ENCODE measurements around the gene CBY3. TPM values are rescaled to one million over a fixed set of nuclear protein-coding genes. Genes with fewer than 3 reads are reported as not detected.

Gene CBY3
- 0.32 TPM in 1 of 2 replicates, not detected in the other for total RNA-seq

- no peak within 1 kb of the TSS for H3K4me3 ChIP-seq (ENCODE audit: low read depth, low read length)
- DNase-seq (ENCODE audit: low read depth): no peak
- no peak for TF ChIP-seq CTCF (IDR thresholded peaks at IDR 0.05; ENCODE audit: insufficient read depth, low read depth, low read length)
These were observed at the start of gene CBY3 for GRCh38 chr5:179680780-179681401. TSS of gene CBY3 (minus strand) at chr5:179681034. CDS start at chr5:179680918, 116 bp downstream.

DNA sequence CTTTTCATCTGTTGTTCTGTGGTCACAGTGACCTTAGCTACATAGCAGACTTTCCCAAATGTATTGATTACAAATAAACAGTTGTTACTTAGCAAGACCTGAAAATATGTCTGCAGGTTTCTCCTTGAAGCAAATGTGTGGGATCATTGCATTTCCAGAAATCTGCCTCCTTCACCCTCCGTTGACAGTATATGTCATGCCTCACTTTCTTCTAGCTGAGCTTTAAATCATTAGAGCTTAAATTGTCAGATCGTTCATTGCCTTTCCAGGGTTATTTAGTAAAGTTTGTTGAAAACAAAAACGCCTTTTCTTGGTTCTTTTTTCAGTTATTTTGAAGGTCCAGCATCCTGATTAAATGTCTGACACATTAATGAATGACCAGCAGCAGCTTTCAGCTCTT, 49.5 kb upstream of the CBY3 start:
- H3K4me3 ChIP-seq (ENCODE audit: low read depth, low read length): no peak overlapping the region
- TF ChIP-seq CTCF (IDR thresholded peaks at IDR 0.05; ENCODE audit: insufficient read depth, low read depth, low read length): no peak
- DNase-seq (ENCODE audit: low read depth): no peak

GRCh38 chr5:179729727-179730126, 48.9 kb upstream of the CBY3 start:
- TF ChIP-seq CTCF (IDR thresholded peaks at IDR 0.05; ENCODE audit: insufficient read depth, low read depth, low read length): no peak
- no peak overlapping the region for H3K4me3 ChIP-seq (ENCODE audit: low read depth, low read length)
- DNase-seq (ENCODE audit: low read depth): peak; percentile 8

DNA sequence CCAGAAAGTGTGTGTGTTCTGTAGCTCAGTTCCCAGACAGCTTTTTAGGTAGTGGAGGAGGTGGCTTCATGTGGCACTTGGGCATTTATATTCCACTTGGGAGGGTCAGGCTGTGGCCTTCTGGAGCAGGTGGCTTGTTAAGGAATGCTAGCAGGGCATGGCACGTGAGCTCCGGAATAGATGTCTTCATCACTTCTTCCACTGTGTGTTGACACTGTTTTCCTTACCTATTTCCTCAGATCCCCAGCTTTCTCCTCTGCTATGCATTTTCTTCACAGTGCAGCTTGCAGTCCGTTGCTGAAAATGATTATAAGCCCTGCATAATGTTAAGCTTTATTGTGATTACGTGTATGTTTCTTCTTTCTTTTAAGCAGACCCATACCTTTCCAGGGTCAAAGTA, 48.5 kb upstream of the CBY3 start:
- no peak for DNase-seq (ENCODE audit: low read depth)
- no peak for TF ChIP-seq CTCF (IDR thresholded peaks at IDR 0.05; ENCODE audit: insufficient read depth, low read depth, low read length)
- no peak overlapping the region for H3K4me3 ChIP-seq (ENCODE audit: low read depth, low read length)

GRCh38 chr5:179727106-179727505, 46.3 kb upstream of the CBY3 start:
- no peak overlapping the region for H3K4me3 ChIP-seq (ENCODE audit: low read depth, low read length)
- no peak for DNase-seq (ENCODE audit: low read depth)
- TF ChIP-seq CTCF (IDR thresholded peaks at IDR 0.05; ENCODE audit: insufficient read depth, low read depth, low read length): no peak

DNA sequence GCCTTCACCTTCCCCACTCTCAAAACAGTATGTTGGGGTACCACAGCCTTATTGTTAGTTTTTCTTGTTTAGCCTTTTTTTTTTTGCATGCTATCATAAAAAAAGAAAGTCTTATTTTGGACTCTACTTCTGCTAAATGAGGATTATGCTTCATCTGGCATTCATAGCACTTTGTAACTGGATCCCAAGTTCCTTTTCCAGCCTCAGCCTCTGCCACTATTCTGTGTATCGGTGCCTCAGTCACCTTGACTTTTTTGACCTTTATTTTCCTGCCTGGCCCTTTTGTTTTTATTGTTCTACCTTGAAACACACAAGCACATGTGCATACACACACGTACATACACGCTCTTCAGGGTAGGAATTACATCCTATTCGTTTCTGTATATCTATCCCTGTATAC, 43.3 kb upstream of the CBY3 start:
- no peak overlapping the region for H3K4me3 ChIP-seq (ENCODE audit: low read depth, low read length)
- DNase-seq (ENCODE audit: low read depth): no peak
- no peak for TF ChIP-seq CTCF (IDR thresholded peaks at IDR 0.05; ENCODE audit: insufficient read depth, low read depth, low read length)

- no peak for TF ChIP-seq CTCF (IDR thresholded peaks at IDR 0.05; ENCODE audit: insufficient read depth, low read depth, low read length)
- no peak overlapping the region for H3K4me3 ChIP-seq (ENCODE audit: low read depth, low read length)
- DNase-seq (ENCODE audit: low read depth): no peak
These were observed 39.4 kb upstream of the CBY3 start for GRCh38 chr5:179720222-179720621.
